Femur (tissue), 1 donor: ENCODE results near the gene MVD.

Source experiments
- DNase-seq: peaks from one replicate; pipeline ENCODE4 v3.0.0-alpha.2; 2017

Gene MVD

DNA sequence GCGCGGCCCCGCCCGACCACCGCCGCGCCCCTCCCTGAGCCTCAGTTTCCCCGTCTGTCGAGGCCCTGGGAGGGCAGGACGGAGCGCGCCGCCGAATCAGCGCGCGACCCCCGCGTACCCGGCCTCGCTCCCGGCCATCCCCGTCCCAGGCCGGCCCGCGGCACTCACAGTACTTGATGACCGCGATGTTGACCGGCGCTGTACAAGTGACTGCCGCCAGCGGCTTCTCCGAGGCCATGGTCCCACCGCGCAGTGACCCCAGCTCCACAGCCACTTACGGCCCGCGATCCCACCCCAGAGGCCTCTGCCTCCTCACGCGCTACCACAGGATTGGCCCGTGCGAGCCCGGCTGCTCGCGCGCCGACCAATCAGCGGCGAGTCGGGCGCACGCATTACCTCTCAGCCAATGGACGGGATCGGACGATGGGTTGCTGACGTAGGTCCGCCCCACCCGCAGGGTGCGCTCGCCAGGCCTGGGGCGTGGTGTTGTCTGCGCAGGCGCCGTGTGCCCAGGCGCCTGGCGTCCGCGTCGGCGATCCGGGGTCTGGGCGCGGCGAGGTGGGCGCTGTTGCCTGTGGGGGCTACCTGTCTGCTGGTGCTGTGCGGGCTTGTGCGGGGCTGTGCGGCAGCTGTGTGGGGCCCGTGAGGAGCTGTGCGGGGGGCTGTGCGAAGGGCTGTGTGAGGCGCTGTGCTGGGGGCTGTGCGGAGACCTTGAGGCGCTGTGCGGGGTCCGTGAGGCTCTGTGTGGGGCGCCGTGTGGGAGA lies at the start of gene MVD:
MVD (minus strand) TSS at position 249 of the 764 bp plus-strand sequence; CDS start at position 238, 11 bp downstream.
- peak; percentile 99 for DNase-seq

- DNase-seq: no peak
These were observed 49.6 kb upstream of the MVD start for GRCh38 chr16:88712362-88712979.

DNA sequence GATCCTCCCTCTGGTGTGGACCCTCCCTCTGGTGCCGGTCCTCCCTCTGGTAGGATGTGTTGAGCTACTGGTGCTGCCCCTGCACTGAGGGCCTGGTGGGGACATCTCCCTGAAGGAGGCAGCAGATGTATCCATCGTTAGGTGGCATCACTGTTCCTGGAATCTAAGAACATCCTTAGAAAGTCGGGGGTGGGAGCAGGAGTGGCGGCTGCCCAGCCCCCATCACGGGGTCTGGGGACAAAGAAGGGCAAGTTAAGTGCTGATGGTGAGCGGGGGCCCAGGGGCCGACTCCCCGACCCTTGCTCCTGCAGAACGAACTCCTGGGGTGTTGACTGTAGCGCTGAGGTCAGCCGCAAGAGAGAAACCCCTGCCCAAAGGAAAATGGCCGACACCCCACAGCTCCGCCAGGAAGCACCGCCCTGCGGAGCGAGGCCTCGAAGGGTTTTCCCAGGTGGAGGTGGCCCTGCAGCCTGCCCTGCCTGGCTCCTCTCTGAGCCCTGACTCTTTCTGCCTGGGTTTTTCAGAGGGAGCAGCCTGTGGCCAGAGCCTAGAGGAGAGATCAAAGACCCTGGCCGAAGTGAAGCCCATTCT lies 49.0 kb upstream of the MVD start:
- DNase-seq: no peak

- no peak for DNase-seq
These were observed 47.7 kb upstream of the MVD start for GRCh38 chr16:88710556-88710955.

GRCh38 chr16:88706965-88707826 lies 44.3 kb upstream of the MVD start:
- no peak for DNase-seq

- peak; percentile 93 for DNase-seq
These were observed 43.5 kb upstream of the MVD start, which contains the start of the genes CTU2 and RNF166 for GRCh38 chr16:88706229-88706964. Gene CTU2, plus strand, starts transcription at chr16:88706503. Its CDS starts 28 bp downstream, at chr16:88706531. Gene RNF166, minus strand, starts transcription at chr16:88706408. Its CDS starts 83 bp downstream, at chr16:88706325.

GRCh38 chr16:88705801-88706228 lies 42.9 kb upstream of the MVD start:
- no peak for DNase-seq

DNA sequence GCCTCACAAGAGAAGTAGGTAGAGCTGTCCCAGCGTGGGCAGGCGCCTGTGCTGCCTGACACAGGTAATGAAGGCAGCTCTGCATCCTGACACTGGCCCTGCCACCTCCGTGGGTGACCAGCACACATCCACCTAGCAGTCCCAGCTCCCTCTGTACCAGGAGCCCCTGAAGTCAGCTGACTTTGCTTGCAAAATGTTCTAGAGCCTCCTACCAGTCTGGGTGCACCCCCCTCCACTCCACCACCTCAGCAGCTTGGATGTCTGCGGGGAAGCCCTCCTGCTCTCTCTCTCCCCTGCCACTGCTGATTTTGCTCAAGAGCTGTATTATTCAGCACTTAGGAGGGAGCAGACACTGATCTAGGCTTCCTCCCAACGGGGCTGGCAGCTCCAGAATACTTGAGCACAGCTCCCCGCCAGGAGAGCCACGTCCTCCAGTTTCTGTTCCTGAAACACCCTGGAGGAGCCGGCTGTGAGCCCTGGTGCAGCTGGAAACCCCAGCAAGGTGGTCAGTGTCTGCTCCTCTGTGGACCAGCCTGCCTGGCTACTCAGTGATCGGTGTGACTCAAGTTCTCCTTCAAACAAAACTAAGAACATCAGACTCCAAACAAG lies 42.3 kb upstream of the MVD start:
- DNase-seq: no peak

DNA sequence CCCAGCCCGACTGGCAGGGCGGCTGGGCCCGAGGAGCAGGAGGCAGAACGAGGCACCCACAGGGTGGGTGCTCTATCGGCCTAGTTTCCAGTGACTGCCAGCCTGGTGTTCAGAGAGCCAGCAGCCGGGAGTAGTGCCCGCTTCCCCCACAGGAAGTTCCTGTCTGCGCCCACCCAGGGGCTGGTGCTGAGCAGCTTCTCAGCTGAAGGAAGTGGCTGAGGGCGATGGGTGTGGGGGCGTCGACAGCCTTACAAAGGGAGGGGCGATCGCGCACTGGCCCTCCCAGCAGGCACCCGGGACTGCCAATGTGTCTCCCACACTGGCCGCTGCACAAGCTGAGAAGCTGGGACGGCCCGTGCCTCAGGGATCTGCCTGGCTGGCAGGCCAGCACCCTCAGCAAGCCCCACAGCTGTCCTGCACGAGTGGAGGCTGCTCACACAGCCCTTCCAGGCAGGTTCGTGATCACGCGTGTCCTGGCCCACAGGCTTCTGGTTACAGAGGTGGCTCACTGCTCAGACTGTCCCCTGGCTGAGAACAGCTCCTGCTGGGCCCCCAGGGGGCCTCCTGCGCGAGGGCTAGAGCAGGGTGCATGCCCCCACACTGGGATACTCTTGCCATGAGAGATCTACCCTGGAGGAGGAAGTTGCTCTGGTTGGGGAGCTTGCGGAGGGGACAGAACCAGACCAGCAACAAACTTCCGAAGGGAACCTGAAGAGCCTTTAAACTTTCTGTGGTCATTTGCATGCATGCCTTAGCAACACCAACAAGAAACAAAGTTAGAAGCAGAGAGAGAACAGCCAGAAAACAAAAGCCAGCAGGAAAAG lies 40.8 kb upstream of the MVD start:
- DNase-seq: no peak

DNA sequence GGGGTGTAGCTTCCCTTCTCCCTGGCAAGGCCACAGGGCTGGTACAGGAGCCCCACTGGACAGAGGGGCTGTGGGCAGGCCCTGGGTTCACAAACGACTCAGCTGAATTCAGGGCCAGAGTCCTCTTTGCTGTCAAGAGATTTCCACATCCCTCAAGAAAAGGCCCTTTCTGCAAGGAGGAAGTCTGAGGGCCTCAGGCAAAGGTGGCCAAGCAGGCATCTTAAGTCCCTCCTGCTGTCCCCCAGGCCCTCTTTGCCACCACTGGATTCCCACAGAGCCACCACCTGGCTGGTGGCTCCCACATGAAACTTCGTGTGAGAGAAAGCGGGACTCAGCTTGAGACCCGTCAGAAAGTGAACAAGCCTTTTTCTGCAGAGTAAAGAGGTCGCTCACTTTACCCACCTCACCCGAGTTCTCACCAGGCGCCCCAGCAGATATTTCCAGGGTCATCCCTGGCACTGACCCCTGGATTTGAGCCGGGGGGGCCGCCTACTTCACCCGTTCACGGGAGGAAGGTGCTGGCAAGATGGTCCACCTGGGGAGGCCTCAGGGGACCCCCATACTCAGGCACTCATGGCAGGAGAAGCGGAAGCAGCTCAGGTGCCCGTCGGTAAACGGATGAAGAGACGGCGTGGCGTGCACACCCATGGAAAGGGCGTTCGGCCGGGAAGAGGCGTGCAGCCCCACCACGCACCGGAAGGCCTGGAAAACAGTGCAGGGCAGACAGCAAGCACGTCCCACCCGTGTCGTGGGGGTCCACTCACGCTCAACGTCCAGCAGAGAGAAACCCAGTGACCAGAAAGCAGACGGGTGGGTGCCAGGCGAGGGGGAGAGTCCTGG lies 39.7 kb upstream of the MVD start:
- no peak for DNase-seq

- DNase-seq: no peak
These were observed 38.9 kb upstream of the MVD start for GRCh38 chr16:88701581-88702370.

DNA sequence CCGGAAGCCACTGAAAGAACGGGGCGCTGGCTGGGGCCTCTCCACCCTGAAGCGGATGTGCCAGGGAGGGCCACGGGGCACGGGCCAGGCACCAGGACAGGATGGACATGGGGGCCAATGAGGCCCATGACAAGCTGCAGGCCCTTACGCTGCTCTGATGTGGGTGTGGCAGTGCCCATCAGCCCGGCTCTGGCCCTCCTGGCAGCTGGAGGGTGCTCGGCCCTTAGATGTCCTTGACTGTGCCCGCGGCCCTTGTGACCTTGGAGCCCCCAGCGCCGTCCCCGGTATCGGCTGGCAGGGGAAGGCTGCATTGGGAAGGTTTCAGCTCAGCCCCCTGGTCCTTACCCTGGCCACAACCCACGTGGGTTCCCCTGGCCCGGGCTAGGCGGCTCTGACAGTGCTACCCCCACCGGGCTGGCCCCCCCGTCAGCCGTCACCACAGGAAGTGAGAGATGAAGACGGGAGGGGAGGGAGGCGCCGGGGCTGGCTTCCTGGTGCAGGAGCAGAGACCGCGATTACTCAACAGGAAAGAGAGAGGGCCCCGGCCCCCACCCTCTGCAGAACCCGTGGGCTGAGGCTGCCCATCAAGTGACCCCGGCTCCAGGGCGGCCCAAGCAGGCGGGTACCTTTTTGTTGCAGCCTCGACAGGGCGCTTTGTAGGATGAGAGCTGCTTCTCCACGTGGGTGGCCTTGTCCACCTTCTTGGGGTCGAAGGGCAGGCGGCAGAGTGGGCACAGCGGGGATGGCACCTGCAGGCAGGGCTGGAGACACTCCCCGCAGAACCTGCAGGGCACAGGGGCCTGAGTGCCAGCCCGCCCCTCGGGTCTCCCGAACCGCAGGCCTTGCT lies 38.0 kb upstream of the MVD start:
- peak; percentile 91 for DNase-seq

- DNase-seq: no peak
These were observed 37.4 kb upstream of the MVD start for GRCh38 chr16:88700322-88700635.

GRCh38 chr16:88699180-88699579 lies 36.3 kb upstream of the MVD start:
- DNase-seq: no peak

GRCh38 chr16:88698646-88699045 lies 35.8 kb upstream of the MVD start:
- no peak for DNase-seq

DNA sequence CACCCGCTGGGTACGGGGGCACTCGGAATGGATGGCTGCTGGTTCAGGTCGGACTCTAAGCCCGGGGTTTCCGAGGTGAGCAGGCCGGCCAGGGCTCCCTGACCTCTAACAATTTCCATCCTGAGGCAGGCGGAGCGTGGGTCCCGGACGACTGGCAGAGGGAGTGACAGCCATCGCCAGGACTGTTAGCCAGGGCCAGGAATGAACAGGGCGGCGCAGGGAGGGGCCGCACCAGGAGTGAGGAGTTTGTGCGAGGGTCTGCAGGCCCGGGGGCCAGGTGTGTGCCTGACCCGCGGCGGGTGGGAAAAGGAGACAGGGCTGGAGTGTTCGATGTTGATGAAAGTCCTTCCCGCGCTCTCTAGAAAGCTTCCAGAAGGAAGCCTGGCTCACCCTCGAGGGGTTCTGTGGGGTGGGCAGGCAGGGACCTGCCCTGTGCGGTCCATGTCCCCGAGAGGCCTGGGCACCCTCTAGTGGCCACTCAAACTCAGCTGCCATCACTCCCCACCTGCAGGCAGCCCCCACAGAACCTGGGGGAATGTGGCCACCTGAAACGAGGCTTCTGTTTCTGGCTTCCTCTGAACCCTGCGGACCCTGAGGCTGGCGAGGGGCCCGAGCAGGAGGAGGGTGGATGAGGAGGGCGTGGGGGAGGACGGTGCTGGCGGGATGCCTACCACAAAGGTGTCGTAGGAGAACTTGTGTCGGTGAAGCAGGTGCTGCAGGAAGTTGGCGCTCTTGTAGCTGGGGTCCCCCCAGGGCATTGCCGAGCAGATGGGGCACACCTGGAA lies 35.1 kb upstream of the MVD start:
- DNase-seq: no peak

DNA sequence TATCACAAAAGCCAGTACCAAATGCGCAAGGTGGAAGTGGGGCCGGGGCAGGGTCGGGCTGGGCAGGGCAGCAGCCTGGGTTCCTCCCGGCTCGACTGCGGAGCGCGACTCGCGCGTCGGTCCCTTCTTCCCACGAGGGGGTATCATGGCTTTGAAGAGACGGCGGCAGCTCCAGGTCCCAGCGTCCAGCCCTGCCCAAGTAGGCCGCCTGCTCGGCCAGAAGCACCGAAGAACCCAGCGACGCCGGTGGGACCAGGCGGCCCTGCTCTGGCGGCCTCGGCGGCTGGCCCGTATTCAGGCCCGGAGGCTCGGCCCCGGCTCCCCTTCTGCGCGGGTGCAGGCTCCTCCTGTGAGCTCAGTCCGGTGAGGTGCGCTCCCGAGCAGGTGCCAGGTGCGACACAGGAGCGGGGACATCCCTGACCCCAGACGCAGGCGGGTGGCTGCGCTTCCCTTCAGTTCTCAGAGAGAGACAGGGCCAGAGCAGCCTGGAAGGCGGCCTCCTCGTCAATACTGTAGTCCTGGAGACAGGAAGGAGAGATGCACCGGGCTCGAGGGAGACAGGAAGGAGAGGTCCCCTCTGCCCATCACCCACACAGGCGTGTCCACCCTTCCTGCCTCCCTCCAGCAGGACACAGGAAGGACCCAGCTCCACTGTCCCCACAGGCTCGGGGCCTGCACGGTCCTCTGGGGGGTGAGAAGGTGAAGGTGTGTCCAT lies 34.4 kb upstream of the MVD start:
- no peak for DNase-seq
